ENCODE data around the gene AMPH.
"Not testable (repeated sequence)": the region's sequence is repeated elsewhere in the genome, so short reads cannot be mapped to it uniquely, and the experiment has no call there.

Gene AMPH

GRCh38 chr7:38360776-38361175, 270.4 kb downstream of the AMPH start:
- no peak for DNase-seq (ENCODE audit: low spot score)
- ChIA-PET POLR2A (ENCODE audit: low non-redundant PET) (no interaction called here), CTCF (no interaction called here)
- TF ChIP-seq CTCF (conservative IDR thresholded peaks at IDR 0.05; ENCODE audit: low read depth) = no peak
- H3K27ac ChIP-seq = no peak overlapping the region

- H3K27ac ChIP-seq; DNase-seq (ENCODE audit: low spot score); POLR2A ChIA-PET (ENCODE audit: low non-redundant PET); CTCF ChIA-PET: not testable (repeated sequence)
- TF ChIP-seq CTCF (conservative IDR thresholded peaks at IDR 0.05; ENCODE audit: low read depth) = peak; percentile 35
Measured at GRCh38 chr7:38359071-38359601, 272.0 kb downstream of the AMPH start.

- POLR2A ChIA-PET (ENCODE audit: low non-redundant PET); CTCF ChIA-PET; DNase-seq (ENCODE audit: low spot score); H3K27ac ChIP-seq: not testable (repeated sequence)
Measured at GRCh38 chr7:38358273-38358831, 272.8 kb downstream of the AMPH start.

- CTCF ChIA-PET; POLR2A ChIA-PET (ENCODE audit: low non-redundant PET): not testable (repeated sequence)
Measured at GRCh38 chr7:38354271-38354851, 276.8 kb downstream of the AMPH start.

GRCh38 chr7:38353431-38353881, 277.7 kb downstream of the AMPH start:
- DNase-seq (ENCODE audit: low spot score); H3K27ac ChIP-seq; POLR2A ChIA-PET (ENCODE audit: low non-redundant PET): not testable (repeated sequence)
- CTCF ChIA-PET = interaction anchor here (0.6 kb wide), 1 partner anchor 535 kb away, joined by 3 read pairs; no protein-coding TSS in a partner anchor

More at GRCh38 chr7:38354271-38354851, 276.8 kb downstream of the AMPH start:
- TF ChIP-seq CTCF (conservative IDR thresholded peaks at IDR 0.05; ENCODE audit: low read depth) = peak; percentile 17; the same call in 1 of the 2 replicates
- H3K27ac ChIP-seq; DNase-seq (ENCODE audit: low spot score): not testable (repeated sequence)

- CTCF ChIA-PET = no interaction called here
- TF ChIP-seq CTCF (conservative IDR thresholded peaks at IDR 0.05; ENCODE audit: low read depth) = no peak
Measured at GRCh38 chr7:38351601-38352000, 279.6 kb downstream of the AMPH start.

GRCh38 chr7:38350777-38351176, 280.4 kb downstream of the AMPH start:
- H3K27ac ChIP-seq; CTCF ChIA-PET; DNase-seq (ENCODE audit: low spot score); POLR2A ChIA-PET (ENCODE audit: low non-redundant PET): not testable (repeated sequence)

More at GRCh38 chr7:38351601-38352000, 279.6 kb downstream of the AMPH start:
- DNase-seq (ENCODE audit: low spot score) = no peak
- POLR2A ChIA-PET (ENCODE audit: low non-redundant PET) = no interaction called here
- no peak overlapping the region for H3K27ac ChIP-seq

- POLR2A ChIA-PET (ENCODE audit: low non-redundant PET); DNase-seq (ENCODE audit: low spot score); CTCF ChIA-PET; H3K27ac ChIP-seq: not testable (repeated sequence)
Measured at GRCh38 chr7:38349869-38350583, 281.1 kb downstream of the AMPH start.

- H3K27ac ChIP-seq; CTCF ChIA-PET; POLR2A ChIA-PET (ENCODE audit: low non-redundant PET); DNase-seq (ENCODE audit: low spot score): not testable (repeated sequence)
Measured at GRCh38 chr7:38349126-38349795, 281.9 kb downstream of the AMPH start.

Measured in RWPE1 (cell line).